GM19468 (cell line): ENCODE measurements around the gene ASCL3.
"Not testable (repeated sequence)": the region's sequence is repeated elsewhere in the genome, so short reads cannot be mapped to it uniquely, and the experiment has no call there.

Experiments used
- ATAC-seq: cut with Tn5 transposase; IDR thresholded peaks from one replicate; pipeline ENCODE4 v1.9.1; 2021; ENCODE audit warnings: mild to moderate bottlenecking, moderate library complexity, moderate number of reproducible peaks; ENCODE audit not compliant: unreplicated experiment; ENCODE audit errors: extremely low read depth

The ASCL3 gene

DNA sequence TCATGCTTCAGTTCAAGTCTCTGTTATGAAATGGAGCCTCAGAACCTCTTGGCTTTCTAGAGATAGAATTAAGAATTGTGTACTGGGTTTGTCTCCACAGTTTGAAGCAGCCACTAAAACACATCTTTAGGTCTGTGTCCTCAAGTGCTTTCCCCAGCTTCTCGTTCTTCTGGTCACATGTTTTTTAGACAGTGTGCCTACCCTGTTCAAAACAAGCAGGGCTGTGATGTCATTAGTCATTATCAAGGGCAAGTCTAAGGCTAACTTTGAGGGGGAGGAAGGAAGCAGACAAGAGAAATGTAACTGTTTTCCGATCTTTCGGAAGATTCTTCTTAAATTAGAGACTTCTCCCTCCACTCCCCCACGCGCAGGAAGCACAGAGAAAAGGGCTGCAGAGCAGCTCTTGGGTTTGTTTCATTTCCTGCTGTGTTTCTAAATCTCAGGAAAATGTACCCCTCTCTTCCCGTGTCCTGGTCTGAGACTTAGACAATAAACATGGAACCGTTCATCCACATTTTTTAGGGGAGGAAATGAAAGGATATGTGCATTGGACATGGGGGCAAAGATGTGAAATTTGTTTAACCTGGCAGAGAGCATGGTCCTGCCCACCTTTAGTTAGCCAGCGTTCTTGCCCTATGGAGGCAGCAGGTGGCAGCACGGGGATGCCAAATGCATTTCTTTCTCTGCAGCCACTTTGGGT, 28.7 kb downstream of the ASCL3 start:
- ATAC-seq: no peak

DNA sequence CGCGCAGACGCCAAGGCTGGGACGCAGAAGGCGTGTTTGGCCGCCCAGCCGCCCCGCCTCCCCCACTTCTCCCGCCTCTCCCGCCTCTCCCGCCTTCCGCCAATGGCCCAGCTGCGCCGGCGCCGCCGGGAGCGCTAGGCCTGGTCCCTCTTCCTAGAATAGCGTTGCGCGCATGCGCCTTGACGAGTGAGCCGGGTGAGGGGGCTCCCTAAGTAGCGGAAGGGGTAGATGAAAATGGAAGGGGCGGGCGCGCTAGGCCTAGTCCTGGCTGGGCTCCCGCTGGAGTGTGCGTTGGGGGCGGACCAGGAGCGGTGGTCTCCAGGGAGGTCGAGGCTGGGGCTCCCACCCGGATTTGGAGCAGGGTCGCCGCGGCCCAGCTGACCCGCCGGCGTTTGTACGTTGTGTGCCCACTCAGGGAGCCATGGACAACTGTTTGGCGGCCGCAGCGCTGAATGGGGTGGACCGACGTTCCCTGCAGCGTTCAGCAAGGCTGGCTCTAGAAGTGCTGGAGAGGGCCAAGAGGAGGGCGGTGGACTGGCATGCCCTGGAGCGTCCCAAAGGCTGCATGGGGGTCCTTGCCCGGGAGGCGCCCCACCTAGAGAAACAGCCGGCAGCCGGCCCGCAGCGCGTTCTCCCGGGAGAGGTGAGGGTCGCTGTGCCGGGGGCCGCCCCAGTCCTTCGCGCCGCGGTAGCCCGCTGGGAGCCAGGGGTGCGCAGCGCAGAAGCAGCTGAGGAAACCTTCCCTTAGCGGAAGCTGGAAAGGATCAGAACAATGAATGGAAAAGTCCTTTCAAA, 31.6 kb downstream of the ASCL3 start, which contains the start of gene AKIP1:
Gene AKIP1 (plus strand): TSS at position 161 of the 795 bp plus-strand sequence. CDS start 261 bp downstream, at position 422.
- peak; percentile 70 for ATAC-seq

GRCh38 chr11:8910649-8911026, 32.2 kb downstream of the ASCL3 start:
- no peak for ATAC-seq

- no peak for ATAC-seq
Observed at GRCh38 chr11:8908099-8908498, 34.7 kb downstream of the ASCL3 start.

- ATAC-seq: no peak
Observed at GRCh38 chr11:8907116-8907515, 35.7 kb downstream of the ASCL3 start.

DNA sequence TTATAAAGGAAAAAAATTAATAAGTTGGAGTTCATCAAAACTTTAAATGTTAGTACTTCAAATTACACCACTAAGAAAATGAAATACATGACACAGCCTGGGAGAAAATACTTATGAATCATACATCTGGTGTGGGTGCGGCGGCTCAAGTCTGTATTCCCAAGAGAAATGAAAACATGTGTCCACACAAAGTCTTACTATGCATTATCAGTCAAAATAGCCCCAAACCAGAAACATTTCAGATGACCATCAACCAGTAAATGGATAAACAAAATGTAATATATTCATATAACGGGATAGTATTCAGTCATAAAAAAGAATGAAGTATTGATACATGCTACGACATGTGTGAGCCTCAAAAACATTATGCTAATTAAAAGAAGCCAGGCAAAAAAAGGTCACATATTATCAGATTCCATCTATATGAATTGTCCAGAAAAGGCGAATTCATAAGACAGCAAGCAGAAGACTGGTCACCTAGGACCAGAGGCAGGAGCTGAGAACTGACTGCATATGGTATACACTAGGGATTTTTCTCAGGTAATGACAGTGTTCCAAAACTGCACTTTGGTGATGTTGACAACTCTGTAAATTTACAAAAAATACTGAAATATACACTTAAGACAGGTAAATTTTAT, 37.2 kb downstream of the ASCL3 start:
- ATAC-seq: no peak

DNA sequence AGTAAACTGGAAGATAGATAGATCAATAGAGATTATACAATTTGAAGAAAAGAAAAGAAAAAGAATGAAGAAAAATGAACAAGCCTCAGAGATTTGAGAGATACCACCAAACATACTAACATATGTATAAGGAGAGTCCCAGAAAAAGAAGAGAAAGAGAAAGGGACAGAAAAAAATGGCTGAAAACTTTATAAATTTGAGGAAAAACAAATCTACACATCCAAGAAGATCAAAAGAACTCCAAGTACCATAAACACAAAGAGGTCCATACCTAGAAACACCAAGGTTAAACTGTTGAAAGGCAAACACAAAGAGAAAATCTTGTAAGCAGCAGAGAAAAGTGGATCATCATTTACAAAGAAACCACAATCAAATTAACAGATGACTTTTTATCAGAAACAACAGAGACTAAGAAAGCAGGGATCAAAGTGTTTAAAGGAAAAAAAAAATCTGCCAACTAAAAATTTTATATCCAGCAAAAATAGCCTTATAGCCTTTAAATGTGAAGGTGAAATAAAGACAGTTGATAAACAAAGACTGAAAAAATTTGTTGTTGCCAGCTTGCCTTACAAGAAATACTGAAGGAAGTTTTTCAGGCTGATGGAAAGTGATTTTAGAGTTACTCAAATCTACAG, 43.6 kb downstream of the ASCL3 start:
- ATAC-seq: no peak

DNA sequence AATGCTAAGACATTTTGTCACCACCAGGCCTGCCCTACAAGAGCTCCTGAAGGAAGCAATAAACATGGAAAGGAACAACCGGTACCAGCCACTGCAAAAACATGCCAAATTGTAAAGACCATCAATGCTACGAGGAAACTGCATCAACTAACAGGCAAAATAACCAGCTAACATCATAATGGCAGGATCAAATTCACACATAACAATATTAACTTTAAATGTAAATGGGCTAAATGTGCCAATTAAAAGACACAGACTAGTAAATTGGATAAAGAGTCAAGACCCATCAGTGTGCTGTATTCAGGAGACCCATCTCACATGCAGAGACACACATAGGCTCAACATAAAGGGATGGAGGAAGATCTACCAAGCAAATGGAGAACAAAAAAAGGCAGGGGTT, 51.6 kb downstream of the ASCL3 start:
- ATAC-seq: not testable (repeated sequence)
